GM19328 (cell line): ENCODE data around the gene RYR3.

Experiments used
- ATAC-seq: cut with Tn5 transposase; IDR thresholded peaks from one replicate; pipeline ENCODE4 v1.9.1; 2021; ENCODE audit warnings: mild to moderate bottlenecking, moderate library complexity; ENCODE audit not compliant: unreplicated experiment

RYR3 gene

GRCh38 chr15:33638453-33638852 is 327.7 kb downstream of the RYR3 start:
- no peak for ATAC-seq

- no peak for ATAC-seq
Observed at GRCh38 chr15:33639051-33639450, 328.3 kb downstream of the RYR3 start.

GRCh38 chr15:33639456-33639855 is 328.7 kb downstream of the RYR3 start:
- ATAC-seq, result no peak

GRCh38 chr15:33639978-33640377 is 329.2 kb downstream of the RYR3 start:
- ATAC-seq, result no peak

GRCh38 chr15:33641069-33641468 is 330.3 kb downstream of the RYR3 start:
- no peak for ATAC-seq

GRCh38 chr15:33644304-33644703 is 333.5 kb downstream of the RYR3 start:
- ATAC-seq, result no peak

GRCh38 chr15:33646744-33647143 is 336.0 kb downstream of the RYR3 start:
- no peak for ATAC-seq

- no peak for ATAC-seq
Observed at GRCh38 chr15:33649217-33649933, 338.6 kb downstream of the RYR3 start.

GRCh38 chr15:33654860-33655259 is 344.1 kb downstream of the RYR3 start:
- no peak for ATAC-seq

- no peak for ATAC-seq
Observed at GRCh38 chr15:33655488-33655887, 344.7 kb downstream of the RYR3 start.

- no peak for ATAC-seq
Observed at GRCh38 chr15:33656168-33656567, 345.4 kb downstream of the RYR3 start.

GRCh38 chr15:33660151-33660550 is 349.4 kb downstream of the RYR3 start:
- ATAC-seq, result no peak

GRCh38 chr15:33662014-33662413 is 351.2 kb downstream of the RYR3 start:
- no peak for ATAC-seq

GRCh38 chr15:33664947-33665346 is 354.2 kb downstream of the RYR3 start:
- ATAC-seq, result no peak

- no peak for ATAC-seq
Observed at GRCh38 chr15:33670567-33670966, 359.8 kb downstream of the RYR3 start.

- ATAC-seq, result no peak
Observed at GRCh38 chr15:33671456-33671855, 360.7 kb downstream of the RYR3 start.

- ATAC-seq, result no peak
Observed at GRCh38 chr15:33675246-33675645, 364.5 kb downstream of the RYR3 start.

- ATAC-seq, result no peak
Observed at GRCh38 chr15:33677238-33677830, 366.6 kb downstream of the RYR3 start.

- ATAC-seq, result no peak
Observed at GRCh38 chr15:33678176-33678575, 367.4 kb downstream of the RYR3 start.

GRCh38 chr15:33678602-33679001 is 367.8 kb downstream of the RYR3 start:
- no peak for ATAC-seq

GRCh38 chr15:33679061-33679460 is 368.3 kb downstream of the RYR3 start:
- no peak for ATAC-seq

- ATAC-seq, result no peak
Observed at GRCh38 chr15:33680336-33680735, 369.6 kb downstream of the RYR3 start.
